Panc1 (cell line): ENCODE measurements around the gene KHDC4.

Experiments
- POLR2AphosphoS5 ChIP-seq: IDR thresholded peaks from 2 replicates; pipeline ENCODE4 v1.6.1; 2012; ENCODE audit warnings: mild to moderate bottlenecking, low read depth, low read length, moderate library complexity
- TF ChIP-seq, protein P1 (sequence below): fragments of 450-650 bp; IDR thresholded peaks from 2 replicates; pipeline ENCODE4 v1.5.1; 2017; ENCODE audit warnings: mild to moderate bottlenecking
- TF ChIP-seq, protein P2 (sequence below), 2 experiments: IDR thresholded peaks; 2 replicates each; pipeline ENCODE4 v1.6.1; 2011 to 2012; ENCODE audit warnings: low read depth in 2 of 2, control low read depth in 1 of 2, low read length in 1 of 2, mild to moderate bottlenecking in 1 of 2, moderate library complexity in 1 of 2; ENCODE audit not compliant: insufficient read depth in 1 of 2

DNA sequence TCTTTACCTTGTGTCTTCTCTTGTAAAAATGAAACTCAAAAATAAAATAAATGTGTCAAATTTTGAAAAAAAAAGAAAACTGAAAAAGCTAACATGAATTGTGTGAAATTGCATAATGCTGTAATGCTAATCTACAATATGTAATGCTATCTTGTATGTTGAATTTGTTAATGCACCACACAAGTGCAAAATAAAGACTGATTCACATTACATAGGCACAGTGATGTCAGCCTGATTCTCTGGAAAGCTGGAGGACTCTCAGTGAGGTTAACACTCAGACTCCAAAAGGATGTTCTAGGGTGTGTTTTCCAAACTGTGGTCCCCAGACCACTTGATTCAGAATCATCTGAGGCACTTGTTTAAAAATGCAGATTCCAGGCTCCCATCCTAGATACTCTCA lies 49.2 kb downstream of the KHDC4 start:
- TF ChIP-seq, protein P1, sequence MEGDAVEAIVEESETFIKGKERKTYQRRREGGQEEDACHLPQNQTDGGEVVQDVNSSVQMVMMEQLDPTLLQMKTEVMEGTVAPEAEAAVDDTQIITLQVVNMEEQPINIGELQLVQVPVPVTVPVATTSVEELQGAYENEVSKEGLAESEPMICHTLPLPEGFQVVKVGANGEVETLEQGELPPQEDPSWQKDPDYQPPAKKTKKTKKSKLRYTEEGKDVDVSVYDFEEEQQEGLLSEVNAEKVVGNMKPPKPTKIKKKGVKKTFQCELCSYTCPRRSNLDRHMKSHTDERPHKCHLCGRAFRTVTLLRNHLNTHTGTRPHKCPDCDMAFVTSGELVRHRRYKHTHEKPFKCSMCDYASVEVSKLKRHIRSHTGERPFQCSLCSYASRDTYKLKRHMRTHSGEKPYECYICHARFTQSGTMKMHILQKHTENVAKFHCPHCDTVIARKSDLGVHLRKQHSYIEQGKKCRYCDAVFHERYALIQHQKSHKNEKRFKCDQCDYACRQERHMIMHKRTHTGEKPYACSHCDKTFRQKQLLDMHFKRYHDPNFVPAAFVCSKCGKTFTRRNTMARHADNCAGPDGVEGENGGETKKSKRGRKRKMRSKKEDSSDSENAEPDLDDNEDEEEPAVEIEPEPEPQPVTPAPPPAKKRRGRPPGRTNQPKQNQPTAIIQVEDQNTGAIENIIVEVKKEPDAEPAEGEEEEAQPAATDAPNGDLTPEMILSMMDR, result no peak
- TF ChIP-seq, protein P2, sequence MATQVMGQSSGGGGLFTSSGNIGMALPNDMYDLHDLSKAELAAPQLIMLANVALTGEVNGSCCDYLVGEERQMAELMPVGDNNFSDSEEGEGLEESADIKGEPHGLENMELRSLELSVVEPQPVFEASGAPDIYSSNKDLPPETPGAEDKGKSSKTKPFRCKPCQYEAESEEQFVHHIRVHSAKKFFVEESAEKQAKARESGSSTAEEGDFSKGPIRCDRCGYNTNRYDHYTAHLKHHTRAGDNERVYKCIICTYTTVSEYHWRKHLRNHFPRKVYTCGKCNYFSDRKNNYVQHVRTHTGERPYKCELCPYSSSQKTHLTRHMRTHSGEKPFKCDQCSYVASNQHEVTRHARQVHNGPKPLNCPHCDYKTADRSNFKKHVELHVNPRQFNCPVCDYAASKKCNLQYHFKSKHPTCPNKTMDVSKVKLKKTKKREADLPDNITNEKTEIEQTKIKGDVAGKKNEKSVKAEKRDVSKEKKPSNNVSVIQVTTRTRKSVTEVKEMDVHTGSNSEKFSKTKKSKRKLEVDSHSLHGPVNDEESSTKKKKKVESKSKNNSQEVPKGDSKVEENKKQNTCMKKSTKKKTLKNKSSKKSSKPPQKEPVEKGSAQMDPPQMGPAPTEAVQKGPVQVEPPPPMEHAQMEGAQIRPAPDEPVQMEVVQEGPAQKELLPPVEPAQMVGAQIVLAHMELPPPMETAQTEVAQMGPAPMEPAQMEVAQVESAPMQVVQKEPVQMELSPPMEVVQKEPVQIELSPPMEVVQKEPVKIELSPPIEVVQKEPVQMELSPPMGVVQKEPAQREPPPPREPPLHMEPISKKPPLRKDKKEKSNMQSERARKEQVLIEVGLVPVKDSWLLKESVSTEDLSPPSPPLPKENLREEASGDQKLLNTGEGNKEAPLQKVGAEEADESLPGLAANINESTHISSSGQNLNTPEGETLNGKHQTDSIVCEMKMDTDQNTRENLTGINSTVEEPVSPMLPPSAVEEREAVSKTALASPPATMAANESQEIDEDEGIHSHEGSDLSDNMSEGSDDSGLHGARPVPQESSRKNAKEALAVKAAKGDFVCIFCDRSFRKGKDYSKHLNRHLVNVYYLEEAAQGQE (IDR thresholded peaks at IDR 0.05; ENCODE audit: insufficient read depth in 1 of 2, low read depth in 2 of 2, low read length in 1 of 2), result no peak
- TF ChIP-seq POLR2AphosphoS5, result no peak
